Measurements from ENCODE around the gene ERLIN1.

Gene ERLIN1

GRCh38 chr10:100172349-100172748 is 13.5 kb downstream of the ERLIN1 start:
- no peak for DNase-seq (ENCODE audit: low read depth)

GRCh38 chr10:100168313-100168643 is 17.6 kb downstream of the ERLIN1 start:
- no peak for DNase-seq (ENCODE audit: low read depth)

- no peak for DNase-seq (ENCODE audit: low read depth)
Observed at GRCh38 chr10:100167553-100168312, 18.1 kb downstream of the ERLIN1 start.

- DNase-seq (ENCODE audit: low read depth): no peak
Observed at GRCh38 chr10:100163704-100164621, 21.9 kb downstream of the ERLIN1 start.

GRCh38 chr10:100162696-100163095 is 23.1 kb downstream of the ERLIN1 start:
- DNase-seq (ENCODE audit: low read depth): no peak

- DNase-seq (ENCODE audit: low read depth): no peak
Observed at GRCh38 chr10:100158044-100158805, 27.6 kb downstream of the ERLIN1 start.

GRCh38 chr10:100157156-100157555 is 28.7 kb downstream of the ERLIN1 start:
- DNase-seq (ENCODE audit: low read depth): no peak

GRCh38 chr10:100155936-100156335 is 29.9 kb downstream of the ERLIN1 start:
- DNase-seq (ENCODE audit: low read depth): no peak

- no peak for DNase-seq (ENCODE audit: low read depth)
Observed at GRCh38 chr10:100154666-100155065, 31.2 kb downstream of the ERLIN1 start.

GRCh38 chr10:100153239-100153825 is 32.5 kb downstream of the ERLIN1 start:
- peak; percentile 31 for DNase-seq (ENCODE audit: low read depth)

GRCh38 chr10:100151723-100152300 is 34.0 kb downstream of the ERLIN1 start:
- no peak for DNase-seq (ENCODE audit: low read depth)

GRCh38 chr10:100148353-100149211 is 37.2 kb downstream of the ERLIN1 start:
- DNase-seq (ENCODE audit: low read depth): peak; percentile 63

GRCh38 chr10:100146875-100147650 is 38.8 kb downstream of the ERLIN1 start:
- DNase-seq (ENCODE audit: low read depth): no peak

- DNase-seq (ENCODE audit: low read depth): no peak
Observed at GRCh38 chr10:100146398-100146797, 39.4 kb downstream of the ERLIN1 start.

- no peak for DNase-seq (ENCODE audit: low read depth)
Observed at GRCh38 chr10:100143756-100144155, 42.1 kb downstream of the ERLIN1 start.

GRCh38 chr10:100141446-100142087 is 44.3 kb downstream of the ERLIN1 start:
- DNase-seq (ENCODE audit: low read depth): no peak

- DNase-seq (ENCODE audit: low read depth): no peak
Observed at GRCh38 chr10:100140070-100140469, 45.8 kb downstream of the ERLIN1 start.

GRCh38 chr10:100138921-100139496 is 46.8 kb downstream of the ERLIN1 start:
- no peak for DNase-seq (ENCODE audit: low read depth)

- DNase-seq (ENCODE audit: low read depth): no peak
Observed at GRCh38 chr10:100135486-100135885, 50.3 kb downstream of the ERLIN1 start.

Data from HS-5 (cell line).